ENCODE data around the gene MICOS13. TPM values are rescaled to one million over a fixed set of nuclear protein-coding genes. Genes with fewer than 3 reads are reported as not detected.

Gene MICOS13
- total RNA-seq, 1 experiment from 2014 or later = 93.5 TPM

DNA sequence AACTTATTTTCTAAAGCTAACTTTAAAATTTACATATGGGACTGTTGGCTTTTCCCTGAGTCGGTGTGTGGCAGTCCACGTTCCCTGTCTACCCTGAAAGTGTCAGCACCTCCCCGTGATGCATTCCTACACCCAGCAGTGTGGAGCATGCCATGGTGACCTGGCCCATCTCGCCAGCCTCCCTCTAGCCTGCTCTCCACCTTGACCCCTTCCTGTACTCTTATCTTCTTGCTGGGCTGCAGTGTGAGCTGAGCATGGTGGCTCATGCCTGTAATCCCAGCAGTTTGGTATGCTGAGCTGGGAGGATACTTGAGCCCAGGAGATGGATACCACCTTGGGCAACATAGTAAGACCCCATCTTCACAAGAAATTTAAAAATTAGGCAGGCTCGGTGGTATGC lies 25.4 kb downstream of the MICOS13 start:
- ChIA-PET CTCF (interaction anchor here (0.5 to 0.6 kb wide), 2 partner anchors 535 to 1302 kb away, joined by 6 to 7 read pairs; no protein-coding TSS in a partner anchor), POLR2A (no interaction called here)
- intact Hi-C loops (cut with micrococcal nuclease; ENCODE audit: unreplicated experiment) = no loop called here
- TF ChIP-seq CTCF (IDR thresholded peaks at IDR 0.05) = no peak
- no peak for TF ChIP-seq SIN3A (IDR thresholded peaks at IDR 0.05; ENCODE audit: borderline replicate concordance, insufficient read depth, low read depth, low read length)
- no peak for TF ChIP-seq REST (IDR thresholded peaks at IDR 0.05; ENCODE audit: insufficient read depth in 1 of 2, low read depth in 2 of 2, low read length in 1 of 2)
- no peak for TF ChIP-seq POLR2AphosphoS5 (IDR thresholded peaks at IDR 0.05; ENCODE audit: low read depth, low read length)
- TF ChIP-seq TCF7L2 (IDR thresholded peaks at IDR 0.05; ENCODE audit: low read depth, low read length) = no peak
- DNase-seq (ENCODE audit: low read depth, low spot score) (no peak), ATAC-seq (no peak)
- Histone ChIP-seq H3K9me3 (ENCODE audit: control insufficient read depth, insufficient read depth, low read depth, low read length) (no peaks in the 10 kb centered on the region), H3K27ac (ENCODE audit: low read length) (no peak overlapping the region), H3K27me3 (ENCODE audit: control insufficient read depth, insufficient read depth, low read length) (no peaks in the 10 kb centered on the region), H3K36me3 (ENCODE audit: control insufficient read depth, insufficient read depth, low read length) (peaks cover 12% of the 10 kb centered on the region), H3K4me3 (ENCODE audit: low read depth in 2 of 2, low read length in 2 of 2) (no peak overlapping the region), H3K4me1 (ENCODE audit: control insufficient read depth, insufficient read depth, low read length) (no peaks in the 10 kb centered on the region)
- BruUV-seq (replicated peaks) = no TSS peak
- in situ Hi-C loops (cut with HindIII; ENCODE audit: low pct_unique_long_range_greater_than_20kb, low sequenced_read_pairs) = no loop called here

DNA sequence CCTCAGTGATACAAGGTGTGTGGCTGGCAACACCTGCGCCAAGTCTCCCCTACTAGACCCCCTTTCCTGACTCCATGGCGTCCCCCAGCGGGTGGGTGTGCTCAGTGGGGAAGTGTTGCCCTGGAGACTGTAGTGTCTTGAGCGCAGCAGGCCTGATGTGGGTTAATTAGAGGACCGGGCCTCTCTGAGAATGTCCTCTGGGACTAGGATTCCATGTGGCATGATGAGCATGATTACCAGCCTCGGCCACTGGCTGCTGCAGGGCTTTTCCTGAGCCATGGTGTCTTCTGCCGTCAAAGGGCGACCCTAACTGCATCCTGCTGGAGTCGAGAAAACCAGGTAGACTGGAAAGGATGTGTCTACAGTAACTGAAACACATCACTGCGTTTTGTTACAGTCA lies 28.1 kb downstream of the MICOS13 start:
- no peak for TF ChIP-seq TCF7L2 (IDR thresholded peaks at IDR 0.05; ENCODE audit: low read depth, low read length)
- ATAC-seq (no peak), DNase-seq (ENCODE audit: low read depth, low spot score) (no peak)
- H3K27ac ChIP-seq (ENCODE audit: low read length) = no peak overlapping the region
- CTCF ChIA-PET = no interaction called here
- POLR2A ChIA-PET = no interaction called here
- no peaks in the 10 kb centered on the region for H3K27me3 ChIP-seq (ENCODE audit: control insufficient read depth, insufficient read depth, low read length)
- in situ Hi-C loops (cut with HindIII; ENCODE audit: low pct_unique_long_range_greater_than_20kb, low sequenced_read_pairs) (no loop called here), intact Hi-C loops (cut with micrococcal nuclease; ENCODE audit: unreplicated experiment) (no loop called here)
- H3K4me3 ChIP-seq (ENCODE audit: low read depth in 2 of 2, low read length in 2 of 2) = no peak overlapping the region
- no peaks in the 10 kb centered on the region for H3K4me1 ChIP-seq (ENCODE audit: control insufficient read depth, insufficient read depth, low read length)
- H3K36me3 ChIP-seq (ENCODE audit: control insufficient read depth, insufficient read depth, low read length) = peaks cover 23% of the 10 kb centered on the region
- no TSS peak for BruUV-seq (replicated peaks)
- H3K9me3 ChIP-seq (ENCODE audit: control insufficient read depth, insufficient read depth, low read depth, low read length) = no peaks in the 10 kb centered on the region

DNA sequence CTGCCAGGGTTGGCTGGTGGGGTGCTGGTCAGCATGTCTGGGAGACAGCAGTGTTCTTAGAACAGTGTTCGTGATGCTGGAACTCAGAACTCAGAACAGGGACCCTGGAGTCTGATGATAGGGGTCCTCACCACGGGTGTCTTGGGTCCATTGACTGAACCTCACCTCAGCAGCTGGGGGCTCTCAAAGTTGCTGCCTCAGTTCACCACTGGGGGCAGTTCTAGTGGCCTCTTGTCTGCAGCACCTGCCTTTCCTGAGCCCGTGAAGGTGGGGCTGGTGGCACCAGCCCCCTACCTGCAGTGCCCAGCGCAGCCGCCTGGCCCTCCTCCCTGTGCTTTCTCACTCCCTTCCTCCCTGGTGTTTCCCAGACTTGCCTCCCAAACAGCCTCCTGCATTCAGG lies 29.0 kb downstream of the MICOS13 start:
- in situ Hi-C loops (cut with HindIII; ENCODE audit: low pct_unique_long_range_greater_than_20kb, low sequenced_read_pairs) (no loop called here), intact Hi-C loops (cut with micrococcal nuclease; ENCODE audit: unreplicated experiment) (no loop called here)
- Histone ChIP-seq H3K27me3 (ENCODE audit: control insufficient read depth, insufficient read depth, low read length) (no peaks in the 10 kb centered on the region), H3K4me1 (ENCODE audit: control insufficient read depth, insufficient read depth, low read length) (no peaks in the 10 kb centered on the region), H3K9me3 (ENCODE audit: control insufficient read depth, insufficient read depth, low read depth, low read length) (no peaks in the 10 kb centered on the region), H3K36me3 (ENCODE audit: control insufficient read depth, insufficient read depth, low read length) (peaks cover 24% of the 10 kb centered on the region), H3K27ac (ENCODE audit: low read length) (no peak overlapping the region), H3K4me3 (ENCODE audit: low read depth in 2 of 2, low read length in 2 of 2) (no peak overlapping the region)
- ATAC-seq (no peak), DNase-seq (ENCODE audit: low read depth, low spot score) (no peak)
- ChIA-PET POLR2A (no interaction called here), CTCF (interaction anchor here (0.7 kb wide), 1 partner anchor 33 kb away, joined by 3 read pairs; no protein-coding TSS in a partner anchor)
- no peak for TF ChIP-seq REST (IDR thresholded peaks at IDR 0.05; ENCODE audit: insufficient read depth in 1 of 2, low read depth in 2 of 2, low read length in 1 of 2)
- TF ChIP-seq POLR2AphosphoS5 (IDR thresholded peaks at IDR 0.05; ENCODE audit: low read depth, low read length) = no peak
- TF ChIP-seq TCF7L2 (IDR thresholded peaks at IDR 0.05; ENCODE audit: low read depth, low read length) = no peak
- no peak for TF ChIP-seq CTCF (IDR thresholded peaks at IDR 0.05)
- no peak for TF ChIP-seq SIN3A (IDR thresholded peaks at IDR 0.05; ENCODE audit: borderline replicate concordance, insufficient read depth, low read depth, low read length)
- no TSS peak for BruUV-seq (replicated peaks)
